ENCODE data around the gene TAF10.

Gene TAF10

GRCh38 chr11:6640985-6641701 is 29.1 kb upstream of the TAF10 start:
- no peak for DNase-seq (ENCODE audit: low read depth)

GRCh38 chr11:6640036-6640984 is 28.3 kb upstream of the TAF10 start:
- DNase-seq (ENCODE audit: low read depth), result no peak

GRCh38 chr11:6638429-6638828 is 26.4 kb upstream of the TAF10 start:
- DNase-seq (ENCODE audit: low read depth), result no peak

GRCh38 chr11:6637871-6638270 is 25.9 kb upstream of the TAF10 start:
- no peak for DNase-seq (ENCODE audit: low read depth)

- DNase-seq (ENCODE audit: low read depth), result no peak
Measured at GRCh38 chr11:6636480-6636879, 24.5 kb upstream of the TAF10 start.

GRCh38 chr11:6635082-6635932 is 23.3 kb upstream of the TAF10 start:
- no peak for DNase-seq (ENCODE audit: low read depth)

GRCh38 chr11:6634534-6634933 is 22.5 kb upstream of the TAF10 start:
- DNase-seq (ENCODE audit: low read depth), result no peak

GRCh38 chr11:6633422-6634408 is 21.7 kb upstream of the TAF10 start:
- DNase-seq (ENCODE audit: low read depth), result no peak

- DNase-seq (ENCODE audit: low read depth), result no peak
Measured at GRCh38 chr11:6632116-6633073, 20.4 kb upstream of the TAF10 start.

- no peak for DNase-seq (ENCODE audit: low read depth)
Measured at GRCh38 chr11:6631361-6631890, 19.4 kb upstream of the TAF10 start.

GRCh38 chr11:6630632-6631291 is 18.7 kb upstream of the TAF10 start:
- DNase-seq (ENCODE audit: low read depth), result no peak

- DNase-seq (ENCODE audit: low read depth), result no peak
Measured at GRCh38 chr11:6629892-6630631, 18.0 kb upstream of the TAF10 start.

GRCh38 chr11:6629573-6629891 is 17.5 kb upstream of the TAF10 start:
- DNase-seq (ENCODE audit: low read depth), result no peak

- no peak for DNase-seq (ENCODE audit: low read depth)
Measured at GRCh38 chr11:6628526-6628925, 16.5 kb upstream of the TAF10 start.

- no peak for DNase-seq (ENCODE audit: low read depth)
Measured at GRCh38 chr11:6627762-6628241, 15.8 kb upstream of the TAF10 start.

GRCh38 chr11:6626971-6627761 is 15.2 kb upstream of the TAF10 start:
- no peak for DNase-seq (ENCODE audit: low read depth)

- DNase-seq (ENCODE audit: low read depth), result no peak
Measured at GRCh38 chr11:6625832-6626420, 13.9 kb upstream of the TAF10 start.

Measured in stimulated activated CD8-positive, alpha-beta memory T cell treated with anti-CD3 and anti-CD28 coated beads, Interleukin-15, amount 100 ng/mL, for 24 hours (primary cell).